SK-N-SH treated with all-trans-retinoic acid at 6 μM for 48 hours (cell line): Measurements from ENCODE around the gene TMEM138.

ENCODE experiments used
- ARNTL ChIP-seq: fragments of 450-650 bp; formaldehyde crosslinking; IDR thresholded peaks from 2 replicates; pipeline ENCODE4 v1.5.0; 2020; ENCODE audit warnings: low read depth, mild to moderate bottlenecking, moderate library complexity, borderline replicate concordance
- ESRRG ChIP-seq: fragments of 250-450 bp; sonication (Bioruptor Pico); IDR thresholded peaks from 2 replicates; pipeline ENCODE4 v1.6.1; 2021; ENCODE audit warnings: mild to moderate bottlenecking
- ISL1 ChIP-seq: fragments of 250-450 bp; sonication (Bioruptor Pico); IDR thresholded peaks from 2 replicates; pipeline ENCODE4 v2.1.2; 2022; ENCODE audit warnings: mild to moderate bottlenecking, moderate library complexity
- RARB ChIP-seq: fragments of 250-450 bp; sonication (Bioruptor Pico); IDR thresholded peaks from 2 replicates; pipeline ENCODE4 v1.8.0; 2021; ENCODE audit warnings: mild to moderate bottlenecking, moderate library complexity
- TOX ChIP-seq: fragments of 250-450 bp; sonication (Bioruptor Pico); IDR thresholded peaks from 2 replicates; pipeline ENCODE4 v1.8.0; 2021; ENCODE audit warnings: mild to moderate bottlenecking, moderate library complexity, borderline replicate concordance
- ZC3H10 ChIP-seq: fragments of 250-450 bp; sonication (Bioruptor Pico); IDR thresholded peaks from 2 replicates; pipeline ENCODE4 v1.5.1; 2021; ENCODE audit warnings: mild to moderate bottlenecking, moderate library complexity
- ZFP3 ChIP-seq: fragments of 250-450 bp; sonication (Bioruptor Pico); IDR thresholded peaks from 2 replicates; pipeline ENCODE4 v1.5.0; 2020; ENCODE audit warnings: mild to moderate bottlenecking, moderate library complexity
- ZFP30 ChIP-seq: fragments of 450-650 bp; formaldehyde crosslinking; IDR thresholded peaks from 2 replicates; pipeline ENCODE4 v1.5.0; 2022; ENCODE audit warnings: mild to moderate bottlenecking, moderate library complexity
- ZNF565 ChIP-seq: fragments of 450-650 bp; formaldehyde crosslinking; conservative IDR thresholded peaks from 2 replicates; pipeline ENCODE4 v1.5.0; 2020; ENCODE audit warnings: low read depth, mild to moderate bottlenecking, moderate library complexity
- TF ChIP-seq, protein P1 (sequence below): fragments of 250-450 bp; sonication (Bioruptor Pico); IDR thresholded peaks from 2 replicates; pipeline ENCODE4 v1.8.0; 2020; ENCODE audit warnings: mild to moderate bottlenecking, moderate library complexity, borderline replicate concordance
- TF ChIP-seq, protein P2 (sequence below): fragments of 250-450 bp; sonication (Bioruptor Pico); IDR thresholded peaks from 2 replicates; pipeline ENCODE4 v1.5.1; 2020; ENCODE audit warnings: low read depth, mild to moderate bottlenecking, moderate library complexity
- TF ChIP-seq, protein P3 (sequence below): fragments of 250-450 bp; sonication (Bioruptor Pico); IDR thresholded peaks from 2 replicates; pipeline ENCODE4 v1.5.0; 2020; ENCODE audit warnings: mild to moderate bottlenecking, moderate library complexity
- TF ChIP-seq, protein P4 (sequence below): fragments of 250-450 bp; sonication (Bioruptor Pico); IDR thresholded peaks from 2 replicates; pipeline ENCODE4 v1.8.0; 2021; ENCODE audit warnings: low read depth, mild to moderate bottlenecking, moderate library complexity, borderline replicate concordance

DNA sequence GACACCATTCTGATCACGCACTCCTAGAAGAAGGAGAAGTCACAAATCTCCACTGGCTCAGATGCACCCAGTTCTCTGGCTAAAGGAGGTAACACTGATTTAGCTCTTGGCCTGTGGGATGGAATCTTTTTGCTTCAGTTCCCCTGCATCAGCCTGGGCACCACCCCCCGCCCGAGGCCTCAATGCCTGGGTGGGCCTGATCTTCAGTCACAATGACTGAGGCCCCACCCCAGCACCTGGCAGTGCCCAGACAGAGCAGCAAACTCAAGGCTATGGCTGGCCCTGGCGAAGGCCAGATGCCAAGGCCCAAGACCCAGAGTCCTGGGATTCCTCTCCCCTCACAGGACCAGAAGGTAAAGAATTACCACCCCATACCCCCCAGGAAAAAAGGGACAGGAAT is 5.5 kb upstream of the TMEM138 start:
- TF ChIP-seq ARNTL (CRISPR knock-in tag) (no peak), TOX (CRISPR knock-in tag) (no peak), ZNF565 (no peak), ZFP3 (CRISPR knock-in tag) (no peak), ISL1 (CRISPR knock-in tag) (no peak), RARB (no peak), ESRRG (CRISPR knock-in tag) (no peak), ZC3H10 (CRISPR knock-in tag) (no peak), ZFP30 (CRISPR knock-in tag) (no peak)
- TF ChIP-seq, protein P1, sequence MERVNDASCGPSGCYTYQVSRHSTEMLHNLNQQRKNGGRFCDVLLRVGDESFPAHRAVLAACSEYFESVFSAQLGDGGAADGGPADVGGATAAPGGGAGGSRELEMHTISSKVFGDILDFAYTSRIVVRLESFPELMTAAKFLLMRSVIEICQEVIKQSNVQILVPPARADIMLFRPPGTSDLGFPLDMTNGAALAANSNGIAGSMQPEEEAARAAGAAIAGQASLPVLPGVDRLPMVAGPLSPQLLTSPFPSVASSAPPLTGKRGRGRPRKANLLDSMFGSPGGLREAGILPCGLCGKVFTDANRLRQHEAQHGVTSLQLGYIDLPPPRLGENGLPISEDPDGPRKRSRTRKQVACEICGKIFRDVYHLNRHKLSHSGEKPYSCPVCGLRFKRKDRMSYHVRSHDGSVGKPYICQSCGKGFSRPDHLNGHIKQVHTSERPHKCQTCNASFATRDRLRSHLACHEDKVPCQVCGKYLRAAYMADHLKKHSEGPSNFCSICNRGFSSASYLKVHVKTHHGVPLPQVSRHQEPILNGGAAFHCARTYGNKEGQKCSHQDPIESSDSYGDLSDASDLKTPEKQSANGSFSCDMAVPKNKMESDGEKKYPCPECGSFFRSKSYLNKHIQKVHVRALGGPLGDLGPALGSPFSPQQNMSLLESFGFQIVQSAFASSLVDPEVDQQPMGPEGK (CRISPR knock-in tag), result no peak
- TF ChIP-seq, protein P2, sequence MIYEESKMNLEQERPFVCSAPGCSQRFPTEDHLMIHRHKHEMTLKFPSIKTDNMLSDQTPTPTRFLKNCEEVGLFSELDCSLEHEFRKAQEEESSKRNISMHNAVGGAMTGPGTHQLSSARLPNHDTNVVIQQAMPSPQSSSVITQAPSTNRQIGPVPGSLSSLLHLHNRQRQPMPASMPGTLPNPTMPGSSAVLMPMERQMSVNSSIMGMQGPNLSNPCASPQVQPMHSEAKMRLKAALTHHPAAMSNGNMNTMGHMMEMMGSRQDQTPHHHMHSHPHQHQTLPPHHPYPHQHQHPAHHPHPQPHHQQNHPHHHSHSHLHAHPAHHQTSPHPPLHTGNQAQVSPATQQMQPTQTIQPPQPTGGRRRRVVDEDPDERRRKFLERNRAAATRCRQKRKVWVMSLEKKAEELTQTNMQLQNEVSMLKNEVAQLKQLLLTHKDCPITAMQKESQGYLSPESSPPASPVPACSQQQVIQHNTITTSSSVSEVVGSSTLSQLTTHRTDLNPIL (CRISPR knock-in tag), result no peak
- TF ChIP-seq, protein P3, sequence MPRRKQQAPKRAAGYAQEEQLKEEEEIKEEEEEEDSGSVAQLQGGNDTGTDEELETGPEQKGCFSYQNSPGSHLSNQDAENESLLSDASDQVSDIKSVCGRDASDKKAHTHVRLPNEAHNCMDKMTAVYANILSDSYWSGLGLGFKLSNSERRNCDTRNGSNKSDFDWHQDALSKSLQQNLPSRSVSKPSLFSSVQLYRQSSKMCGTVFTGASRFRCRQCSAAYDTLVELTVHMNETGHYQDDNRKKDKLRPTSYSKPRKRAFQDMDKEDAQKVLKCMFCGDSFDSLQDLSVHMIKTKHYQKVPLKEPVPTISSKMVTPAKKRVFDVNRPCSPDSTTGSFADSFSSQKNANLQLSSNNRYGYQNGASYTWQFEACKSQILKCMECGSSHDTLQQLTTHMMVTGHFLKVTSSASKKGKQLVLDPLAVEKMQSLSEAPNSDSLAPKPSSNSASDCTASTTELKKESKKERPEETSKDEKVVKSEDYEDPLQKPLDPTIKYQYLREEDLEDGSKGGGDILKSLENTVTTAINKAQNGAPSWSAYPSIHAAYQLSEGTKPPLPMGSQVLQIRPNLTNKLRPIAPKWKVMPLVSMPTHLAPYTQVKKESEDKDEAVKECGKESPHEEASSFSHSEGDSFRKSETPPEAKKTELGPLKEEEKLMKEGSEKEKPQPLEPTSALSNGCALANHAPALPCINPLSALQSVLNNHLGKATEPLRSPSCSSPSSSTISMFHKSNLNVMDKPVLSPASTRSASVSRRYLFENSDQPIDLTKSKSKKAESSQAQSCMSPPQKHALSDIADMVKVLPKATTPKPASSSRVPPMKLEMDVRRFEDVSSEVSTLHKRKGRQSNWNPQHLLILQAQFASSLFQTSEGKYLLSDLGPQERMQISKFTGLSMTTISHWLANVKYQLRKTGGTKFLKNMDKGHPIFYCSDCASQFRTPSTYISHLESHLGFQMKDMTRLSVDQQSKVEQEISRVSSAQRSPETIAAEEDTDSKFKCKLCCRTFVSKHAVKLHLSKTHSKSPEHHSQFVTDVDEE (CRISPR knock-in tag), result no peak
- TF ChIP-seq, protein P4, sequence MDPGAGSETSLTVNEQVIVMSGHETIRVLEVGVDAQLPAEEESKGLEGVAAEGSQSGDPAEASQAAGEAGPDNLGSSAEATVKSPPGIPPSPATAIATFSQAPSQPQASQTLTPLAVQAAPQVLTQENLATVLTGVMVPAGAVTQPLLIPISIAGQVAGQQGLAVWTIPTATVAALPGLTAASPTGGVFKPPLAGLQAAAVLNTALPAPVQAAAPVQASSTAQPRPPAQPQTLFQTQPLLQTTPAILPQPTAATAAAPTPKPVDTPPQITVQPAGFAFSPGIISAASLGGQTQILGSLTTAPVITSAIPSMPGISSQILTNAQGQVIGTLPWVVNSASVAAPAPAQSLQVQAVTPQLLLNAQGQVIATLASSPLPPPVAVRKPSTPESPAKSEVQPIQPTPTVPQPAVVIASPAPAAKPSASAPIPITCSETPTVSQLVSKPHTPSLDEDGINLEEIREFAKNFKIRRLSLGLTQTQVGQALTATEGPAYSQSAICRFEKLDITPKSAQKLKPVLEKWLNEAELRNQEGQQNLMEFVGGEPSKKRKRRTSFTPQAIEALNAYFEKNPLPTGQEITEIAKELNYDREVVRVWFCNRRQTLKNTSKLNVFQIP (CRISPR knock-in tag), result no peak
